HCT116 (cell line): ENCODE data around the gene POLA1. TPM values are rescaled to one million over a fixed set of nuclear protein-coding genes. Genes with fewer than 3 reads are reported as not detected.

Experiments used
- ATAC-seq: fragments of 200-7000 bp; cut with Tn5 transposase; 2 replicates; pipeline ENCODE4 v1.9.1; 2020; ENCODE audit warnings: mild to moderate bottlenecking, moderate library complexity
- BruUV-seq: library from RNA; stranded (reverse); fragments of 400-500 nt; replicated peaks from 2 replicates; lab custom pipeline; 2021; lab: Mats Ljungman, UMichigan
- CTCF ChIA-PET: fragments of 300-600 bp; sonication (Branson Sonifier 250); formaldehyde crosslinking; loops from one replicate; lab custom pipeline; 2021; ENCODE audit warnings: antibody characterized with exemption; lab: Charles Lee
- POLR2A ChIA-PET: fragments of 300-600, 350-600 bp; sonication (Branson Sonifier 250); formaldehyde crosslinking; loops from one replicate; lab custom pipeline; 2021; ENCODE audit warnings: antibody characterized with exemption; lab: Charles Lee
- RAD21 ChIA-PET, 2 experiments: fragments of 300-600 bp; sonication (Branson Sonifier 250); formaldehyde crosslinking; loops; one replicate each; lab custom pipeline; 2023; ENCODE audit warnings: low total read pairs in 2 of 2; ENCODE audit not compliant: uncharacterized antibody in 2 of 2, unreplicated experiment in 2 of 2, low non-redundant PET in 1 of 2; lab: Charles Lee
- DNase-seq: peaks from one replicate; pipeline ENCODE4 v3.0.0-alpha.2; 2010; ENCODE audit warnings: low read depth, low spot score
- H2AFZ ChIP-seq: fragments of 200-600 bp; shearing (Covaris generic), sonication (generic); 2 replicates; pipeline ENCODE4 v1.6.1; 2017; ENCODE audit warnings: low read depth, mixed run types, mixed read lengths, antibody characterized with exemption, low read length; ENCODE audit not compliant: poor library complexity, severe bottlenecking
- H3K27ac ChIP-seq: 2 replicates; pipeline ENCODE4 v1.5.1; 2012; ENCODE audit warnings: low read depth, low read length
- H3K27me3 ChIP-seq: fragments of 200-600 bp; sonication (generic); 2 replicates; pipeline ENCODE4 v1.6.1; 2016; ENCODE audit warnings: mixed run types, low read length, mixed read lengths; ENCODE audit not compliant: insufficient read depth
- H3K36me3 ChIP-seq, 2 experiments: fragments of 200-500 bp in 1 of 2; fragments of 200-600 bp in 1 of 2; sonication (Bioruptor generic) in 1 of 2; sonication (generic) in 1 of 2; 2 replicates each; pipeline versions ENCODE4 v1.5.1 to v1.6.1; 2014 to 2016; ENCODE audit warnings: low read length in 2 of 2, inconsistent platforms in 1 of 2, mixed read lengths in 1 of 2, mixed run types in 1 of 2; ENCODE audit not compliant: insufficient read depth in 2 of 2, control insufficient read depth in 1 of 2
- H3K4me1 ChIP-seq, 2 experiments: fragments of 200-600 bp in 1 of 2; sonication (generic) in 1 of 2; 2 replicates each; pipeline versions ENCODE4 v1.5.1 to v1.6.1; 2012 to 2017; ENCODE audit warnings: low read length in 2 of 2, inconsistent platforms in 1 of 2, mild to moderate bottlenecking in 1 of 2, mixed read lengths in 1 of 2, mixed run types in 1 of 2, moderate library complexity in 1 of 2; ENCODE audit not compliant: insufficient read depth in 2 of 2, control insufficient read depth in 1 of 2
- H3K4me2 ChIP-seq: fragments of 200-600 bp; sonication (generic); 2 replicates; pipeline ENCODE4 v1.6.1; 2017; ENCODE audit warnings: mixed run types, low read length, mixed read lengths
- H3K4me3 ChIP-seq, 2 experiments: fragments of 200-600 bp in 1 of 2; sonication (generic) in 1 of 2; replicated peaks in 1 of 2; 2 replicates each; pipeline ENCODE4 v1.5.1; 2011 to 2016; ENCODE audit warnings: low read length in 2 of 2, control low read depth in 1 of 2, low read depth in 1 of 2, mild to moderate bottlenecking in 1 of 2, mixed read lengths in 1 of 2, mixed run types in 1 of 2
- H3K79me2 ChIP-seq: fragments of 200-600 bp; sonication (generic); 2 replicates; pipeline ENCODE4 v1.6.1; 2017; ENCODE audit warnings: mild to moderate bottlenecking, mixed run types, low read length, moderate library complexity, mixed read lengths; ENCODE audit not compliant: insufficient read depth
- H3K9ac ChIP-seq: fragments of 200-600 bp; sonication (generic); 2 replicates; pipeline ENCODE4 v1.6.1; 2016; ENCODE audit warnings: low read length, mixed read lengths
- H3K9me2 ChIP-seq: fragments of 200-600 bp; sonication (generic), shearing (Covaris generic); 2 replicates; pipeline ENCODE4 v1.6.1; 2017; ENCODE audit warnings: mixed run types, mild to moderate bottlenecking, moderate library complexity; ENCODE audit not compliant: insufficient read depth
- H3K9me3 ChIP-seq, 2 experiments: fragments of 200-500 bp in 1 of 2; fragments of 200-600 bp in 1 of 2; sonication (Bioruptor generic) in 1 of 2; sonication (generic) in 1 of 2; 2 replicates each; pipeline ENCODE4 v1.6.1; 2014 to 2017; ENCODE audit warnings: low read length in 2 of 2, mixed read lengths in 2 of 2, inconsistent platforms in 1 of 2, low read depth in 1 of 2, mild to moderate bottlenecking in 1 of 2, mixed run types in 1 of 2, moderate library complexity in 1 of 2; ENCODE audit not compliant: control insufficient read depth in 1 of 2, insufficient read depth in 1 of 2
- H4K20me1 ChIP-seq: fragments of 200-600 bp; sonication (generic), shearing (Covaris generic); 2 replicates; pipeline ENCODE4 v1.6.1; 2017; ENCODE audit warnings: mixed run types, mild to moderate bottlenecking, moderate library complexity; ENCODE audit not compliant: insufficient read depth
- EGR1 ChIP-seq: IDR thresholded peaks from 2 replicates; pipeline ENCODE4 v1.6.1; 2012; ENCODE audit warnings: low read depth
- ELF1 ChIP-seq: IDR thresholded peaks from 2 replicates; pipeline ENCODE4 v1.6.1; 2012; ENCODE audit warnings: low read depth, borderline replicate concordance
- EZH2phosphoT487 ChIP-seq: fragments of 200-600 bp; IDR thresholded peaks from 2 replicates; pipeline ENCODE4 v1.6.1; 2018; ENCODE audit warnings: antibody characterized with exemption, borderline replicate concordance
- JUND ChIP-seq: IDR thresholded peaks from 2 replicates; pipeline ENCODE4 v1.6.1; 2012
- MAX ChIP-seq: IDR thresholded peaks from 2 replicates; pipeline ENCODE4 v1.6.1; 2012
- POLR2AphosphoS5 ChIP-seq: IDR thresholded peaks from 2 replicates; pipeline ENCODE4 v1.6.1; 2011; ENCODE audit warnings: mild to moderate bottlenecking, low read depth, low read length, moderate library complexity
- RAD21 ChIP-seq: IDR thresholded peaks from 2 replicates; pipeline ENCODE4 v1.6.1; 2012; ENCODE audit warnings: low read depth, mild to moderate bottlenecking
- SP1 ChIP-seq: IDR thresholded peaks from 2 replicates; pipeline ENCODE4 v1.6.1; 2012; ENCODE audit warnings: low read depth
- SRF ChIP-seq: IDR thresholded peaks from 2 replicates; pipeline ENCODE4 v1.6.1; 2012; ENCODE audit warnings: low read depth
- YY1 ChIP-seq: IDR thresholded peaks from 2 replicates; pipeline ENCODE4 v1.6.1; 2011; ENCODE audit warnings: low read length, low read depth, moderate library complexity, mild to moderate bottlenecking; ENCODE audit not compliant: insufficient replicate concordance; ENCODE audit errors: extremely low read depth
- intact Hi-C: fragments of 100-400 bp; cut with micrococcal nuclease; formaldehyde crosslinking; loops from 2 replicates; pipeline ENCODE4 v1.10.0; 2022
- total RNA-seq: library from RNA; stranded (reverse); gene quantifications from one replicate; pipeline ENCODE4 v1.2.1, GENCODE V29; 2021; ENCODE audit not compliant: unreplicated experiment

POLA1 gene
- total RNA-seq, 1 experiment from 2014 or later = 27.0 TPM

- H3K4me3 ChIP-seq = no peak overlapping the region
- H3K36me3 ChIP-seq = no peaks in the 10 kb centered on the region; a peak in 1 of 4 replicates
- no peak for ATAC-seq
- TF ChIP-seq EGR1 (no peak), JUND (no peak), POLR2AphosphoS5 (no peak), MAX (no peak)
- H3K27me3 ChIP-seq = no peaks in the 10 kb centered on the region
- ChIA-PET CTCF (no interaction called here), POLR2A (no interaction called here), RAD21 (no interaction called here)
- no peaks in the 10 kb centered on the region for H3K9me2 ChIP-seq
- H4K20me1 ChIP-seq = no peaks in the 10 kb centered on the region
- H2AFZ ChIP-seq = no peak overlapping the region
- no peak for DNase-seq
- no peak overlapping the region for H3K4me2 ChIP-seq
- H3K4me1 ChIP-seq = no peaks in the 10 kb centered on the region
- no peaks in the 10 kb centered on the region for H3K9me3 ChIP-seq
- no TSS peak for BruUV-seq
- intact Hi-C loops = no loop called here
- H3K9ac ChIP-seq = no peak overlapping the region
- H3K27ac ChIP-seq = no peak overlapping the region
- no peaks in the 10 kb centered on the region for H3K79me2 ChIP-seq
Observed at GRCh38 chrX:24775891-24776290, 82.2 kb downstream of the POLA1 start.

- ChIA-PET POLR2A (no interaction called here), RAD21 (no interaction called here), CTCF (no interaction called here)
- no peak for ATAC-seq
- BruUV-seq = no TSS peak
- Histone ChIP-seq H2AFZ (no peak overlapping the region), H3K79me2 (no peaks in the 10 kb centered on the region), H4K20me1 (no peaks in the 10 kb centered on the region), H3K9me3 (no peaks in the 10 kb centered on the region), H3K4me1 (no peaks in the 10 kb centered on the region), H3K4me2 (no peak overlapping the region), H3K27me3 (no peaks in the 10 kb centered on the region), H3K36me3 (no peaks in the 10 kb centered on the region; a peak in 1 of 4 replicates), H3K27ac (no peak overlapping the region), H3K9ac (no peak overlapping the region), H3K4me3 (no peak overlapping the region), H3K9me2 (no peaks in the 10 kb centered on the region)
- no peak for DNase-seq
- no peak for TF ChIP-seq YY1
- no peak for TF ChIP-seq MAX
- no peak for TF ChIP-seq EGR1
- no peak for TF ChIP-seq ELF1
- TF ChIP-seq RAD21 = no peak
- no peak for TF ChIP-seq SP1
- no peak for TF ChIP-seq POLR2AphosphoS5
- TF ChIP-seq SRF = no peak
- TF ChIP-seq EZH2phosphoT487 = no peak
- no peak for TF ChIP-seq JUND
- intact Hi-C loops = no loop called here
Observed at GRCh38 chrX:24777660-24778059, 83.9 kb downstream of the POLA1 start.
